Ureter (tissue), 1 donor: ENCODE results near the gene SP6. TPM values are rescaled to one million over a fixed set of nuclear protein-coding genes. Genes with fewer than 3 reads are reported as not detected.
A peak's percentile ranks its signal among the peaks of the same experiment; 100 is the strongest.

ENCODE experiments used
- DNase-seq: peaks from one replicate; pipeline ENCODE4 v3.0.0-alpha.2; 2020; ENCODE audit warnings: low spot score
- total RNA-seq: library from RNA; stranded (reverse); gene quantifications from one replicate; pipeline ENCODE4 v1.2.4, GENCODE V29; 2023
- donor health status: DM: yes; HTN: yes; CAD: no.

The SP6 gene
- total RNA-seq, 1 donor from 2014 or later: 9.2 TPM

DNA sequence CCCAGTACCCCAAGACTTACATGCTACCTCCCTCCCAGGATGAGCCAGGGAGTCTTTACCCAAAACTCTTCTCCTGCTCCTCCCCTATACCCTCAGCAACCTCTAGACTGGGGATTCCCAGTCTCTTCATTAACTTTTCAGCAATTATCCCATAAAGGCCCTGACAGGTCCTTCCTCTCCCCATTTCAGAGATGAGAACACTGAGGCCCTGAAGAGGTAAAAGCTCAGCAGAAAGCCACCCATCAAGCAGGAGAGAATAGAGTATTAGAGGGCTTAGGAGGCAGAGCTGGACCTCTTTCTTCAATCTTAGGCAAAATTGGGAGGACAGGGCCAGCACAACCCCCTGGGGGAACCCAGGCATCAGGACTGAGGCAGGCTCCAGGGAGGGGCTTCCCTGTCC lies 5.9 kb upstream of the SP6 start:
- DNase-seq: no peak

DNA sequence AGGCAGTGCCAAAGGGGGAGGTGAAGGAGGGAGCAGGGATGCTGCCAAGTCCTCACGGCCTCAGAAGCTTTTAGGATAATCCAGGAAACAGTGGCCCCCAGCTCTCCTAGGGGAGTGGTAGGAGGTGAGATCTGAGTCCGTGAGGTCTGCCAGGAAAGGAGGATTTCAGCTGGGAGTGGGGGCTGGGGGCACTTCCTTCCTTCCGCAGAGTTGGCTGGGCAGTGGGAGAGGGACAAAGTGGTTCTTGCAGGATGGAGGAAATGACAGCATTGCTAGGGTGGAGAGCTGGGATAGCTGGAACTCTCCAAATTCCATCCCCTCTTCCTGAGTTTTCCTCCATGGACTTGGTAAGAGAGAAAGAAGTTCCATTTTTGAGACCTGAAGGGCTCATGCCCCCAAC lies 4.8 kb upstream of the SP6 start:
- DNase-seq: no peak

DNA sequence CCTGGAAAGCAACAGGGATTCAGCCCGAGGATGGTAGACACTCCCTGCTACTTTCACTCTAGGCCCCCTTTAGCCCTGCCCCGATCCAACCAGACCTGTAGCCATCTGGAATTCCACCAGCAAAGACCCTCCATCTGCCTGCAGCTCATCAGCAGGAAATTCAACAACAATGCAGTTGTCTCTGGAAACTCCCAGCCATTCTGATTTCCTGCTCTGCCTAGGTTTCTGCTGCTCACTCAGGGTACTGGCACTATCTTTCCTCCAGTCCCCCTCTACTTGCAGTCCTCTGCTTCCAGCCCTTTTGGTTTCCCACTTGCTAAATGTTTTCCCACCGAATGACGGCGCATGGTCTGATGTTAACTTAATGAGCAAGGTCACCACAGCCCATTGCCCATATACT lies 2.7 kb upstream of the SP6 start:
- no peak for DNase-seq

DNA sequence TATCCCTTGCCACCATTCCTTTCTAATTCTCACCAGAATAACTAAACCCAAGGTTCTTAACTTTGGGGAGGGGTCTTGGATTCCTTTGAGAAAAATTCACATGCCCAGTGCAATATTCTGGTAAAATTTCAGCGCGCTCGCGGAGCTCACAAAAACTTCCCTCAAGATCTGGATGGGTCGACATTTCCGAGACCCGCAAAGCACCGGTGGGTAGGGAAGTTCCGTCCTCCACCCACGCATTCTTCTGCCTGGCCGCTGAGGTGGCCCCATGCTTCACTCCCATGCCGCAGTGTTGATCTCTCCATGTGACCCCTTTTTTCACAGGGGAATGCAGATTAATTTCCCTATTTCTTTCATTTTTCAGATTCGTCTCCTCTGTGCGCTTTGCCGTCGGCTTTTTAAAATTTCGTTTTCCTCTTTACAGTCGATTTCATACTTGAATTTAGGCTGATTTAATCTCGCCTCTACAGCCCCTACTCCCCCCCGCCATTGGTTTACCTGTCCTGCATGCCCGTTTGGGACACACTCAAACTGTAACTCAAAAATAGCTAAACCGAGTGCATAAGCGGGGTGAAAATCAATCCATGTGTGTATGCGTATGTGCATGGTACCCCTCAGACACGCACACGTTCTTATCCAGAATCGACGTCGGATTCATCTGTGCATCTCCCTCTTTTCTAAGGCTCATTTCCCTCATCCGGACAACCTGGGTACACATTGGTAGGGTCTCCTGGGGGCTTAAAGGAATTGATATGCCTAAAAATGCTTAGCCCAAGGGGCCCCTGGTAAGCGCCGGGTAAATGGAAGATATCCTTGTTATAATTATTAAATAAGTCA lies 1.4 kb upstream of the SP6 start:
- DNase-seq: no peak

DNA sequence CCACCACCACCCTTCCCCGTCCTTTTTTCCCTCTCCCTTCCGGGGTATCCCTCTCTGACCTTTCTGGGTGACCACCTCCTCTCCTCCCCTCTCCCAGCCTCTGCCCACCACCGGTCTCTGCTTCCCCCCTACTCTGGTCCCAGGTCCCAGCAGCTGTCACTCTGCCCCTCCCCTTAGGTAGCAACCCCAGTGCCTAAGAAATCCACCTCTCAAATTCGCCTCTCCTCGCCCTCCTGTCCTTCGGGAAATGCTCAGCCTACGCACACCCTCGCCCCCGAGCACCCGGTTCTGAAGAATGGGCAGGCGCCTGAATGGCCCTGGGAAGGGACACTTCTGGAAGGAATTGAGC lies 775 bp upstream of the SP6 start:
- DNase-seq: no peak

DNA sequence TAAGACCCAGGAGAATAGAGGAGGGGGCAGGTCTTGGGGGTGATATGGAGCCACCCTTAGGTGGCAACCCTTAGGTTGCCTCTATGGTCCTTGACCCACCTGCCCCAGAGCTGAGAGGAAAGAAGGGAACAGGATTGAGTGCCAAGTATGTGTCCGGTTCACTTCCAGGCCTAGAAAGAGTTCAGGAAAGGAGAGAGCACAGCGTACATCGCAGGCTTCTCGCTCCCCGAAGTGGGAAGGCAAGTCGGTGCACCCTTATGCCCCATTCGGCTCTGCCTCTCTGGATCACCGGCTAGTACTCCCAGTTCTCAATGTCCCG lies 631 bp downstream of the SP6 start:
- no peak for DNase-seq

DNA sequence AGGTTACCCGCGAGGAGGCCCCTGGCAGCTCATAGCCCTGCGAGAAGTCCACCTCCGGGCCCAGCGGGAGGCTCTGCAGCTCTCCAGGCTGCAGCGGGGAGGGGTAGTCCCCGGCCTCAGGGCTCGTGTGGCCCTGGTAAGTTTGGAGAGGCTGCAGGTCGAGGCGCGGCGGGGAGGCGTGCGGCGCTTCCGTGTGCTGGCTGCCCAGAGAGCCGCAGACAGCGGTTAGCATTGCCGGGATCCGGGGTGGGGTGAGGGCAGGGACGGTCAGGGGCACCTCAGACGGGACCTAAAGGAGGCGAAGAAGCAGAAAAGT lies 2.8 kb downstream of the SP6 start:
- DNase-seq: no peak

DNA sequence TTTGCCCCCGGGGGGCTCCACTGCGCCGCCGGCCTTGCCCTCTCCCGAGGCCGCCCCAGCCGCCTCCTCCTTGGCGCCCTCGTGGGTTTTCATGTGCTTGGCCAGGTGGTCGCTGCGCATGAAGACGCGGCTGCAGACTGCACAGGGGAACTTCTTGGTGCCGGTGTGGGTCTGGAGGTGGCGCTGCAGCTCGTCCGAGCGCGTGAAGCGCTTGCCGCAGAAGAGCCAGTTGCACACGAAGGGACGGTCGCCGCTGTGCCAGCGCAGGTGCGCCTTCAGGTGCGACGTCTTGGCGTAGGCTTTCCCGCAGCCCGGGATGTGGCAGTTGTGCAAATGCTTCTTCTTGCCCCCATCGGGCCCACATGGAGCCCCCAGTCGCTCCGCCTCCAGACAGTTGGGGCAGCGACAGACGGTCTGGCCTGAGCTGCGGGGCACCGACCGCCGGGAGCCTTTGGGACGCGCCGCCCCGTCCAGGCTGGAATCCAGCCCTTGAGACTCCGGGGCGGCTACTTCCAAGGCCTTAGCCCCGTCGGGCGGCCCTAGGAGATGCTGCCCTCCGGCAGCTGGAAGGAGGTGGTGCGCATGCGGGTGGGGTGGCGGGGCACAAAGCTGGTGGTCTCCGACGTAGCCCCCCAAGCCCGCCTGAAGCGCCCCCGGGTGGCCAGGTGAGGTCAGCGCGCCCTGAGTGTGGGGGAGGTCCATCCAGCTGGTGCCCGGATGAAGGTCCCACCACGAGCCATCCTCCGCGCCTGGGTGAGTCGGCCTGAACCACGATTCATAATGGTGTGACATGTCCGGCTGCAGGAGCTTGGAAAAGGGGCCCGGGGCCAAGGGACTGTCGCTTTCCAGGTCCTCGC lies 3.4 kb downstream of the SP6 start:
- no peak for DNase-seq

DNA sequence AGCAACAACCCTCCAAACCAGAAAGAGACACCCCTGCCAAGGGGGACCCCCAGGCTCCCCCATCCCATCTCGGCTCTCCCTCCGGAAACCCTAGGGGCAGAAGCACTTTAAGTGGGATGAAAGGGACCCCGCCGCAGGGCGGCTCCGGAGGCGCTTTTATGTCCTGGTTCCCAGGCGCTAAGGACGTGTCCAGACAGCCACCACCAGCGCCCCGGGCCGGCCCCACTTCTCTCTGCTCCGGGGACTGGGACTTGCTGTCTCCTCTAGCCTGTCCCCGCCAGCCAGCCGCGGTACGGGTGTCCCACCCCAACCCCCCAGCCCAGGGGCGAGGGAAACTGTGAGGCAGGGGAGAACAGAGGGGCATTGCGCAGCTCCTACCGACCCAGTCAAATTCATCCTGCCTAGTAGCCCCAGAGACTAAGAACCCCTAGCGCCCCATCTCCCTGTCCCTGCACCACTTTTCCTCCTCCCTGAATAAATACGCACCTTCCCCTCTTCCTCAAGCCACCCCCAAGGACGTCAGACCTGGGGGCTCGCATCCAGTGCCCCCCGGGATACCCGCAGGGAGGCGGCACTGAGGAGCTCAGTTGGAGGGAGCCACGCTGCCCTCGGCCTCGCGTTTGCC lies 4.1 kb downstream of the SP6 start:
- peak; percentile 62 for DNase-seq

DNA sequence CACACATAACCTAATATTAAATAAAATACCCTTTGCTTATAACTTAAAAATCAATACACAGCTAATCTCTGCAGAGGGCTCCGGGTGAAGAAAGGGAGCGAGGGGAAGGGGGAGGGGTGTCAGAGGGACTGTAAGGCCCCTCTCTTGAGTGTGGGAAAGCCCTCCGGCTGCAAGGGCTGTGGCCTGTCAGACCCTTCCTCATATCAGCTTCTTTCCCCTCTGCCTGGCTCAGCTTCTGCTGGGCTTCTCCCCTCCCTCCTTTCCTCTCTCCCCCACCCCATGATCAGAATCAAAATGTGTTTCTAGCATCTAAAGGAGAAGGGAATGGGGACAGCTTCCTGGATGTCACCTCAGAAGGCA lies 5.3 kb downstream of the SP6 start:
- no peak for DNase-seq

DNA sequence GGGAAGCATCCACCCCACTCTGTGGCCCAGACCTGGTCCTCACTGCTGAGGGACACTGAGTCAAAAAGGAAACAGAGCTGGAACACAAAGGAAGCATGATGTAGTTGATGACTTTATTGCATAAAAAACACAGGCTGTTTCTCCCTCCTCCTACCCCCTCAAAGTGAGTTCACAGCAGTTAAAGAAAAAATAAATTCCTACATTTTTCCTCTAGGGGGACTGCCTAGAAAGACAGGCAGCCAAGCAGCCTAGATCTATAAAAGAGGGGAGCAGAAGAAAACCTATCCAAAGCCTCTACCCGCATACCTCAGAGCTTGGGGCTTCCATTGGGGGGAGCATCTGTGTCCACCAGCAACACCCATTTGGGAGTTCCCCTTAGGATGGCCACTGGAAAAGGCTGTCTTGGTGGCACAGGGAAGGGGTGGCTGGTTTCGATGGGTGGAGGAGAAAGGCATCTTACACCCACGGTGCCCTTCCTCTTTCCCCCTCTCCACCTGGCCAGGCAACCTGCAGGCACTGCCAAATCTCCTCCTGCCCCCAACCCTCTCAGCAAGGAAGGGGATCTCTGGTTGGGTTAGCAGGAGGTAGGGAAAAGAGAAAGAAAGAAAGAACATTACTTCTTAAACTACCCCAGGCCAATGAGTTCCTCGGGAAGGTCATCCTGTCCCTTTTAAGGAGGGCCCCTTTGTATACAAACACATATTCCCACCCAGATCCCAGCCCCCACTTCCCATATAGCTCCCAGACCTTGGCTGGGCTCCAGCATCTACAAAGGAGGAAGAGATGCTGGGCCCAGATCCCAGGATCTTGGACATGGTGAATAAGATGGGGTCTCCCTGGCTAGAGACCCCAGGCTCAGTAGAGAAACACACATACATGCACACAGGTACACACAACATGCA lies 5.9 kb downstream of the SP6 start:
- DNase-seq: no peak

DNA sequence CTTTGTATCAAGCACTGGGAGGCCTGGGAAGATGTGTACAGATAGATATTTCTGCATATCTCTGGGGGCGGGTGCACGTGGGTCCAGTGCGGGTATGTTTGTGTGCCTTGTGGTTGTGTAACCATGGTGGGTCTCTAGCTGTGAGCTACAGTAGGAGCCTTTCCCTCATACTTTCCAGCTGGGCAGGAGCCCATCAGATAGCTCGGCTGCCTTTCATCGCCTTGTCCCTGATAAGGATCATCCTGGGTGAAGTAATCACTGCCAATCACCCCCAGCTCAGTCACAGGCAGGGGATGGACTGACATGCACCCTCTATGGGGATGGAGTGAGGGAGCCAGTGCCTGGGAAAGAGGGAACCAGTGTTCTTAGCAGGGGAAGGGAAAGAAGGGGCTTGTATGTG lies 6.7 kb downstream of the SP6 start:
- no peak for DNase-seq

DNA sequence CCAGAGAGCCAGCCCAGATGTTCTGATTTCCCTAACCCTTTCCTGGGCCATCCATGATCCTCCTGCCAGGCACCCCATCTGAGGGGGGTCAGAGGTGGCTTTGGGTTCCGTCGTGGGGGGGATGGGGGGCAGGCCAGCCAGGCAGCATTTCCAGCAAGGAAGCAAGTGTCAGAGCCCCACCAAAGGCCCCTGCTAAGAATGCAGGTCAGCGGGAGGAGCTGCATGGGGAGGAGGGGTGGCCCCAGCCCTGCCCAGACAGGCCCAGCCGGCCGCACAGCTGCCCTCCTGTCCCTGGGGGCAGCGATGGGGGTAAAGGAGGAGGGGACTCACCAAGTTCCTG lies 7.6 kb downstream of the SP6 start:
- no peak for DNase-seq

DNA sequence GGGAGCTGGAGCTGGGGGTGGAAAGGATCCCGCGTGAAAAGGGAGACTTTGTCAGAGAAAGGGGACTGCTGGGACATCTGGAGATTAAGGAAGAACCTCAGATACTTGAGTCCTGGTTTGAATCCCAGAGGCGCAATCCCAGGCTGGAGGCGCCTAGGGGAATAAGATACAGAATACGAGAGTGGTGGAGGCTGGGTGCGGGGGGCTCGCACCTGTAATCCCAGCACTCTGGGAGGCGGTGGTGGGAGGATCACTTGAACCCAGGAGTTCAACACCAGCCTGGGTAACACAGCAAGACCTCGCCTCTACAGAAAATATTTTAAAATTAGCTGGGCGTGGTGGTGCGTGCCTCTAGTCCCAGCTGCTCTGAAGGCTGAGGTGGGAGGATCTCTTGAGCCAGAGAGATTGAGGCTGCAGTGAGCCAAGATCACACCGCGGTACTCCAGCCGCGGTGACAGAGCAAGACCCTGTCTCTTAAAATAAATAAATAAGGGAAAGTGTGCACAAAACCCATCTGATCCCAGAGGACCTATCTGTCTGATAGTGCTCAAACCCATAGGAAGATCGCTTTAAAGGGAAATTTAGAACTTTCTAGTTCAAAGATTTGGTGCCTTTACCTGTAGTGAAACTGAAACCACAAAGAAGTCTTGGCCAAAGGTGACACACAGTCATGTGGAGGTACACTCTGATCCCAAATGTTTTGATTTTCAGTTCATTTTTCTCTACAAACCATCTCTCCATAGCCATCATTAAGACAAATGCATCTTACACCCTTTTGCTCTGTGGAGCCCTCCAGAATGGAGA lies 9.3 kb downstream of the SP6 start:
- DNase-seq: no peak

DNA sequence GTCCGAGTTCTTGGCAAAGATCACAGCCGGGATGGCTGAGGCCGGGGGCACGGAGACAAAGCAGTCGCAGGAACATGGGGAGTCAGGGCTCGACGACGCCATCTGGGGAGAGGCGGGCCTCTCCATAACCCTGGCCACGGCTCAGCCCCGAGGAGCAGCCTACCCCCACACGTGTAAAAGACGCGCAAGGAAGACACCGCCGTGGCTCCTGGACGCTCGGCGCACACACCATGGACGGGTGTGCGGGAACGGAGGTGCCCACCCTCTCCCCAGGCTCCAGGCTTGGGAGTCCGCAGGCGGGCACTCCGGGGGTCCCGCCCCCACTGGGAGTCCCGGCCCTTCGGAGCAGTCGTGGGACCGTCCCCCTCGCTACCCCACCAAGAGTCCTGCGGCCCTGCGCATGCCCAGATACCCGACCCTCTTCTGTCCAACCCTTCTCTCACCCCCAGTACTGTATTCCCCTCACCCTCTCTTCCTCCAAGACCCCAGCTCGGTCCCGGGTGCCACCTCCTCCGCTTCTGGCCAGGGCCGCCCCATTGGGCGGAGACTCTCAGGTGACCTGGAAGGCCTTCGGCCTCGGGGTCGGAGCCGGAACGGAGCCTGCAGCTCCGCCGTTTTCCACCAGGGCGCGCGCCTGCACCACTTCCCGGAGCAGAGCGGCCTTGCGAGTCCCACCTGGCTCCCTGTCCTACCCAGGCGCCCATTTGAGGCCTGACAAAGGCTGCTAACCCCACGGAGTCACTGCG lies 10.0 kb downstream of the SP6 start, which contains the start of gene SCRN2:
SCRN2 (minus strand) TSS at position 532 of the 746 bp plus-strand sequence; CDS start at position 102, 430 bp downstream.
- DNase-seq: peak; percentile 93

DNA sequence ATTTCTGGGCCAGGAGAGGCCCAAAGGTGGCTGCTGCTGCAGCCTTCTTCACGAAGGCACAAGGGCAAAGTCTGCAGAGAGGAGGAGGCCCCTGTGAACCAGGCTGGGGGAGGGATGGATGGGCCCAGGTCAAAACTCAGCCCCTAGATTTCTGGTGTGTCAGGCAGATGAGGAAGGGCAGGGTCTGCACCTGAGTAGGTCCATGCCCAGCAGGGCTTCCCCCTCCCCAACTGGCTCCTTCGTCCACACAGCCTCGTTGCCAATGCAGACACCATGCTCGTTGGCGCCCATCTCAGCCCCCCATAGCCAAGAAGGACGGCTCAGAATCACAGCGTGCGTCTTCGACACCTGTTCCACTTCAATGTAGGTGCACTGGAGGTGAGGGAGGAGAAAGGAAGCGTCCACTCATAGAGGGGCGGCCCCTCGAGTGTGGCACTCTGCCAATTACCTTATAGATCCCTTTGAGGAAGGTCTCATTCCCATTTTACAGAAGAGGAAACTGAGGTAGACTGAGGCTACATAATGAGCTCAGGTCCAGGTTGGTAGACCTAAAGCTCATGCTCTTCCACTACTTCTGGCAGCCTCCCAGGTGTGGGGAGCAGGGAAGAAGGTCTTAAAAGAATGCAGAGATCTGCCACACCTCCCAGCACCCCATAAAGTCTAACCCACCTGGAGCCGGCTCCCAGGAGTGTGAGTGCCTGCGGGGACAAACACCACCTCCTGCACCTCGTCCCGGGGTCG lies 10.8 kb downstream of the SP6 start:
- DNase-seq: no peak

DNA sequence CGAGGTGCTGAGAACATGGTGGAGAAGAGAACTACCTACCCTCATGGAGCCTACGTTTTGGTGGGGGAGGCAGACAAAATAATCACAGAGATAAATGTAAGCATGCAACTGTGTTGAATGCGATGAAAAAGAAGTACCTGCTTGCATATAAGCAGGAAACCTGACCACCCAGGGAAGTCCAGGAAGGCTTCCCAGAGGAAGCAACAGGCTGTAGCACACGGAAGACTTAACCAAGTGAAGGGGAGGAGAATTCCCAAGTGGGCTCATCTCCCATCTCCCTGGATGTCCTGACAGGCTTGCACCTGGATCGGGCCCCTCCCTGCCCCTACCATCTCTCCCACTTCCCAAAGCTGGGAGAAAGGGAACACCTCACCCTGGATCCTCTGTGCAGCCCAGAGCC lies 11.9 kb downstream of the SP6 start:
- no peak for DNase-seq

DNA sequence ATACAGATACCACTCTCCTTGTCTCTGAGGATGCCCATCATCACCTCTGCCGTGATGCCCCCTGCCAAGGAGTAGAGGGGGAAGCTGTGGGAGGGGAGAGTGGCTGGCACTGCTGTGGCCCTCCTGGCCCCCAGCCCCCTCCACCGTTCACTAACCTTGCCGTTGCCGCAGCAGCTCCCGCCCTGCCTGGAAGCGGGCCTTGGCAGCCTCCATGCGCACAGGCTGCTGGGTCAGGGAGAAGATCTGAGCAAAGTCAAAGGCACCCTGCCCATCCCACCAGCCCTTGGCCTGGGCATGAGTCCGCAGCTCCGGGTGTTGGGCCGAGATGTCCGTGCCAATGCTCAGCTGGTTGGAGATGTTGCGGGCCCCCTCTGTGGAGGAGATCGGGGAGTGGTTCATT lies 12.3 kb downstream of the SP6 start:
- DNase-seq: no peak

DNA sequence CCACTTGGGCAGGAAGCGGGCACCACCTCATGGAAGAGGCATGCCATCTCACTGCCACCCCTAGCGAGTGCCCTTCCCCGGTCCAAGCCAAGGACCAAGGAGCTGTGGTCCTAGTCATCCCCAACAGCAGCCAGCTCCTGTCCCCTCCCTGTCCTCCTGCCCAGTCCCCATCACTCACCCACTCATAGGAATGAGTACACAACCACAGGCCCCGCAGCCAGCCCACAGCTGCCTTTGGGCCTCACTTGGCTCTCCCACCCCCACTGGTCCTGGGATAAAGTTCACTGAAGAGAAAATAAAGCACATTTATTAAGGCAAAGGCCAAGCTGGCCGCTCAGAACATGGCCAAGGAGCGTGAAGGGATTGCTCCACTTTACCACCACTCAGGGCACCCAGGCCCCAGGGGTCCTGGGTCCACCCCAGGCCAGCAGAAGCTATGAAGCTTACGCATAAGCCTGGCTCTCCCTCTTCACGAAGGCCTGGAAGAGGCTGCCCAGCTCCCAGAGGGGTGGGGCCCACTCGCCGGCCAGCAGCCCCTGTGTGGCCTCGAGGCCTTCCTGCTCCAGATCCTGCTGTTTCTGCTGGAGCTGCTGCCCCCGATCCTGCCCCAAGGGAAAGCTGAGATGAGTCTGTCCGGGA lies 13.4 kb downstream of the SP6 start:
- no peak for DNase-seq
